GM10847 (cell line): ENCODE measurements around the gene KRTAP12-4.

Experiments
- POLR2A ChIP-seq: IDR thresholded peaks from 2 replicates; pipeline ENCODE4 v1.6.1; 2011; ENCODE audit not compliant: insufficient read length; ENCODE audit errors: extremely low read depth

The KRTAP12-4 gene

DNA sequence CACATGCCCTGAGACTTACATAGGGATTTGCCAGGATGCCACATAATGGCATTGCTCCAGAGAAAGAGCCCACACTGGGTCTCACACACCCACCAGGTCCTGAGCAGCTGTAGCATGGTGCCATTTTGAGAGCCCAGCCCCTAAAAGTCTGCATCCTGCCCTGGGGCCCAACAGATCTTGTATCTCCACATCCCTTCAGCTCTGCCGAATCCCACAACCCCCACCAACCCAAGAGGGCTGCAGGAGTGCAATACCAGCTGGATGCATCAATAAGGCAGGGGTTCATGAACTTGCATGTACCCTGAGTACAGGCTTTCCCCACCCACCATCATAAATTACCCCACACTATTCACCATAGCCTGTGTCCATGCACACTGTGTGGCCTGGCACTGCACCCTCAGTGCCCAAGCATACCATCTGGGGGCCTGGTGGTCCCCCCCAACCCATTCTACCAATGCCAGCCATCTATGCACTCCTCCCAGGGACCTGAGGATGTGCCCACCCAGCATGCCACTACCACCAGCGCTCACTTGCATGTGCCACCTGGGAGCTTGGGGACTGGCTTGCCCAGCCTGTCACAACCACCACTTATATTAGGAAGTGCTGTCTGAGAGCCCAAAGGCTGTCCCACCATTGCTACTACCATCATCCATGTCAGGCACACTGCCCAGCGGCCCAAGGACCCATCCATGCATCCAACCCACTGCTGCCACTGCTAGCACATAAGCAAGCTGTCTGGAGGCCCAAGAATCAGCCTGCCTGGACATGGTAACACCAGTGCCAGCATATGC lies 16.4 kb upstream of the KRTAP12-4 start:
- no peak for TF ChIP-seq POLR2A

DNA sequence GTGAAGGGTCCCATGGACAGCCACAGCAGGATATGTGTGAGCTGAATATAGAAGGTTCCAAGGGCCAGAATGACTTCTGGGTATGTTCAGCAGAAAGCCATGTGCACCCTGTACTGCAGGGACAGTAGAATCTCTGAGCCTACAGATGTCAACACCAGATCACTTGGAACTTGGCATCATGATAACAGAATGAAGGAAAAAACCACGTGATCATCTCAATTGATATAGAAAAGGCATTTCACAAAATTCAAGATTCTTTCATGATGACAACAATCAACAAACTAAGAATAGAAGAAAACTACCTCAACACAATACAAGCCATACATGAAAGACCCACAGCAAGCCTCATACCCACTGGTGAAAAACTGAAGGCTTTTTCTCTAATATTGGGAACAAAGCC lies 13.2 kb upstream of the KRTAP12-4 start:
- no peak for TF ChIP-seq POLR2A

DNA sequence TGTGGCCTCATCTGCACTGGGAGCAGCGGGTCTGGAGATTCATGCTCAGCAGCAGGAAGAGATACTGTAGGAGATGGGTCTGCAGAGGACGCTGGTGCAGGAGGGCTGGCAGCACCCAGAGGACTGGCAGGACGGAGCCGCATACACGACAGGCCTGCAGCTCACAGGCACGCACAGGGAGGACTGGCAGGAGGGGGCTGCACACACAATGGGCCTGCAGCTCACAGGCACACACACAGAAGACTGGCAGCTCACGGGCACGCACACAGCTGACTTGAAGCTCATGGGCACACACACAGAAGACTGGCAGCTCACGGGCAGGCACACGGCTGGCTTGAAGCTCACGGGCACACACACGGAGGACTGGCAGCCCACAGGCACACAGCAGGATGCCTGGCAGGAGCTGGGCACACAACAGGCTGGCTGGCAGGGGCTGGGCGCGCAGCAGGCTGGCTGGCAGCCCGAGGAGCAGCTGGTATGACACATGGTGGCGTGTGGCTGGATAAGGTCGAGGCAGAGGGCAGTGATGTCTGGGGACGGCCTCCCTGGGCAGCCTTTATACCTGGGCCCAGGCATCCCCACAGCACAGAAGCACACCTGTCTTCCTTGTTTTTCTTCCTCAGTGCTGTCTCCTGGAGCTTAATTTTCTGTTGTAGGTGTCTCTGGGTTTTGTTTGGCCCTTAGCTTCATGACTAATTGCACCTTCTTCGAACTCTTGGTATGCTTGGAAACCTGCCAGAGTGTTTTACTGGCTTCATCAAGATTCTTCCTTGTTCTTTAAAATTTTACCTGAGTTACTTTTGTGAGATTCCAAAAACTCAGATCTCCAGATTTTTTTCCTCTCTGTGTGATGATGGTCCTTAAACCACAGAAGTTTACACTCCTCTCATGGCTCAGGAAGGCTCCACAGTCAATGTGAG lies 12.2 kb upstream of the KRTAP12-4 start, which contains the start of gene KRTAP12-2:
Gene KRTAP12-2, minus strand, starts transcription at position 527 of the 920 bp plus-strand sequence. Its CDS starts 41 bp downstream, at position 486.
- no peak for TF ChIP-seq POLR2A

DNA sequence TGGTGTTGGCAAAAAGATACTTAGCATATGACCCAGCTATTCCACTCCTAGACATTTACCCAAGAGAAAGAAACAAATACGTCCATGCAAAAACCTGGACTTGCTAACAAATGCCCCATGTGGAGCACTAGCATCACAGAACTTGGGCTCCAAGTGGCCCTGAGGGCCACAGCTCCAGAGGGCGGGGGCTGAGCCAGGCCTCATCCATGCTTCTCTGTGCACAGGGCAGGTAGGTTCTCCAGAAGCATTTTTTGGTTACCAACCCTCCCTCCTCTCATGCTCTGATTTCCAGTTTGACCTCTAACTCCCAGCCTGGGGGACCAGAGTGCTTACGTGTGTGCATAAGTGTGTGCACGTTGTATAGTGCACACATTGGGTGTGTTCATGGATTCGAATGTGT lies 10.2 kb upstream of the KRTAP12-4 start:
- TF ChIP-seq POLR2A, result no peak

DNA sequence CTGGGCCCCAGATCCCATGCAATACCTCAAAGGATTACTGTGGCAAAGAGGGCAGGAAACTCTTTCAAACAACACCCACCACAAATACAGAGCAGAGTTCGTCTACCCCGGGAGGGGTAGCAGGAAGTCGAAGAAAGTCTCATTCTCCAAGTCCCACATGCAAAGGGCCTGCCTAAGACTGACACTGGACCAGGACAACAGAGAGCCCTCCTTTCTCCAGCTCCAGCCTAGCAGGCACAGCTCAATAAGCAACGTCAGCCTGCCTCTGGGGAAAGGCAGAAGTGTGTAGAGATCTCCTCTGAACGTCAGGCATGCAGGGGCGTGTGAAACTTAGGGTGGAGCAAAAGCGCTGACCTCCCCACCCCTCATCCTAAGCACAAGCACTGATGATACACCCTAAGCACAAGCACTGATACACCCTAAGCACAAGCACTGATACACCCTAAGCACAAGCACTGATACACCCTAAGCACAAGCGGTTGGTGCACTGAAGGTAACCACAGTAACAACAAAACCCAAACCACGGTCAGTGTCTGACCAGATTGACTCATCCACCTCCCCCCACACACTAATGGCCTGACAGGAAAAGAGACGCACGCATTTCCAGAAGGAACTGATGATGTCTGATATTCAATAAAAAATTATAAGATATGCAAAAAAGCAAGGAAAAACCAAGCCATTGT lies 4.6 kb upstream of the KRTAP12-4 start:
- TF ChIP-seq POLR2A, result no peak

DNA sequence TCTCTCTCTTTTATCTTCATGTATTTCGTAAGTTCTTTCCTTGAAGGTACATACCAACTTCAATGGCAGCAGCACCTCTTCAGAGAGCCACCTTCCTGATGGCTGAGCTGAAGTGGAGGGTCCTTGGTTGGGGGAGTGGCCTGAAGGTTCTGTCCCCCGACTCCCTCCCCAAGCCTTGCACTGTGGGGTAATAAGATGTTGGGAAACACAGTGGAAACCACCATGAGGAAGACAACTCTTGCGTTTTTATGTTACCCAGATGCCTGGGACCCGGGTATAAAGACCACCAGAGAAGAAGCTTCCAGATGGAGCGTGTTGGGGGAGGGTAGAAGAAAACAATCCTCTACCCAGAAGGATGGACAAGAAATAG lies 4.1 kb upstream of the KRTAP12-4 start:
- TF ChIP-seq POLR2A, result no peak

DNA sequence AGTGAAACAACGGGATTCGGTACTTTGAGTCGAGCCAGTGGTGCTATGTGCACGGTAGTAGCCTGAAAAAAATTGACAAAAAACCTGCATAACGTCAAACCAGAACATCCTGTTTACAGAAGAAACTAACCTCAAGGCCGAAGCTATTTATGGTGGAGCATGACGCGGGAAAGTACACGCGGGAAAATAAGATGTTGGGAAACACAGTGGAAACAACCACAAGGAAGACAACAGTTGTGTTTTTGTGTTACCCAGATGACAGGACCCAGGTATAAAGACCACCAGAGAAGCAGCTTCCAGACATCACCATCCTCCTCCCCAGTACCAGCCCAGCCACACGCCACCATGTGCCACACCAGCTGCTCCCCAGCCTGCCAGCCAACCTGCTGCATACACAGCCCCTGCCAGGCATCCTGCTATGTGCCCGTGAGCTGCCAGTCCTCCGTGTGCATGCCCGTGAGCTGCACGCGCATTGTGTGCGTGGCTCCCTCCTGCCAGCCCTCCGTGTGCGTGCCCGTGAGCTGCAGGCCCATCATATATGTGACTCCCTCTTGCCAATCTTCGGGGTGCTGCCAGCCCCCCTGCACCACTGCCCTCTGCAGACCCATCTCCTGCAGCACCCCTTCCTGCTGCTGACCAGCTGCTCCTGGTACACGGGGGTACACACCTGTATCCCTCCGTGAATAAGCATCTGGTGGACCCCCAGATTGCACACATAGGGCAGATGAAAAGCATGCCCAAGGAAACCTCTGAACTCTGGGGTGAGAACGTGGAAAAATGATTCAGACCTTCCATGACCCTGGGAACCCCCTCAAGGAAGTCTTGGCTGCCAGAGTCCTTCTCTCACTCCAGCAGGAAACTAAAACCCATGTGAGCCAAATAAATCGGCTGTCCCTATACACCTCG lies 3.4 kb upstream of the KRTAP12-4 start, which contains the start of gene KRTAP12-3:
Gene KRTAP12-3, plus strand, starts transcription at position 298 of the 906 bp plus-strand sequence. Its CDS starts 48 bp downstream, at position 346.
- TF ChIP-seq POLR2A, result no peak

DNA sequence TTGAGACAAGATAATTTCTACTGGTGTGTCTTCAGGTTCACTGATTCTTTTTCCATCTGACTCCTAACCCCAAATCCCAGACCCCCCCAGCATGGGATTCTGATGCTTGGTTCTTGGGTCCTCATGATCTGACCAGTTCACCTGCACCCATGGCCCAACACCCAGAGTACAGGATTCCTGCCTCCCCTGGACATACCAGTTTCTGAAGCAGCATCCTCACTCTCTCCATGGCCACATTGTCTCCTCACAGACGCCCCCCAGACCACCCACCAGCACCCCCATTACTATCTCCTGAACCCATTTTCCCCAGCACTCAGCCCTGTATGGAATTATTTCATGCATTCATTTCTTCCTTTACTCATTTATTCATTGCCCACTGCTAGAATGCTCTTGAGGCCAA lies 2.4 kb upstream of the KRTAP12-4 start:
- no peak for TF ChIP-seq POLR2A

DNA sequence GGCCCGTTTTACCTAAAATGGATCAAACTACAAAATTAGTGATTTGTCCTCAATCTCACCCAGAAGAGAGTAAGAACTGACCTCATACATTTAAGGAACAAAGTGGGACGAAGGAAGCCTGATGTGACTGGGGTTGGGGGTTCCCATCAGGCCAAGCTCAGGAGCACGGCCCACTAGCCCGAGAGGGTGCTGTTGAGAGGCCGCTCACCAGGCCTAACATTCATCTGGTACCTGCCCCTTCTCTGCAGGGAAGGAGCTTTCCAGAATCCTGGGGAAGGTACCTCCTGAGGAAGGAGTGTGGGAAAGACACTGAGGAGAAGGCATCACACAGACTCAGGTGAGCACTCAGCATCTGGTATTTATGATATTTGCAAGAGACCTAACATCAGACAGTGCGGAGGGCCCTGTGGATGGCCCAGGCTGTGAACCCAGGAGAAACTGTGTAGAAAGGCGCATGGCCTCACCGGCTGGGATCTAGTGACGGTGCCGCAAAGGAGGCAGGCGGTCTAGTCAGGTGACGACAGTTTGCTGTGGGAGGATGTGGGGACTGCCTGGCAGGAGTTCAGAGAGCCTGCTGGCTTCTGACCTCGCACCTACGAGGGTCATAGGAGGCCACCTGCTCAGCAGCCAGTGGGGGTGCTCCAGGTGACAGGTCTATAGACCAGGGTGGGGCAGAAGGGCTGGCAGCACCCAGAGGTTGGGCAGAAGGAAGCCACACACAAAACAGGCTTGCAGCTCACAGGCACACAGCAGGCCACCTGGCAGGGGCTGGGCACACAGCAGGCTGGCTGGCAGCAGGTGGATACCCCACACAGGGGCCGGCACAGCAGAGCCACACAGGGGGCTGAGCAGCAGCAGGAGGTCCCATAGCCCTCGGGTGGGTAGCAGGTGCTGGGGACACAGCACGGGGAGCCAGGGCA lies 543 bp downstream of the KRTAP12-4 start:
- TF ChIP-seq POLR2A, result no peak

DNA sequence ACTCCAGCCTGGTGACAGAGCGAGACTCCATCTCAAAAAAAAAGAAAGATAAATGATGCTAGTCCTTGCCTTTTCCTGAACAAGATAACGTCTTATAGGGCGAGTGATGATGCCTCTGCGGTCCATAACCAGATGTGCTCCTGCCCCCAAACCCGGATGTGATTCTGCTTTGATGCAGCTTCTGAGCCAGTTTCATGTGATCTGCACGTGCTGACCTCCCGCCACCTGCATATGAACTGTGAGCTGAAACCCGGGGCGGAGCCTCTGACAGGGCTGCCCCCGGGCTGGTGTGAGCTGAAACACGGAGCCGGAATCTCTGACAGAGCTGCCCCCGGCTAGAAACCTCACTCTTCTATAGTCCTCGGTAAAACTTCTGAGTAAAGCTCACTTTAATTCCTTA lies 1.3 kb downstream of the KRTAP12-4 start:
- no peak for TF ChIP-seq POLR2A

DNA sequence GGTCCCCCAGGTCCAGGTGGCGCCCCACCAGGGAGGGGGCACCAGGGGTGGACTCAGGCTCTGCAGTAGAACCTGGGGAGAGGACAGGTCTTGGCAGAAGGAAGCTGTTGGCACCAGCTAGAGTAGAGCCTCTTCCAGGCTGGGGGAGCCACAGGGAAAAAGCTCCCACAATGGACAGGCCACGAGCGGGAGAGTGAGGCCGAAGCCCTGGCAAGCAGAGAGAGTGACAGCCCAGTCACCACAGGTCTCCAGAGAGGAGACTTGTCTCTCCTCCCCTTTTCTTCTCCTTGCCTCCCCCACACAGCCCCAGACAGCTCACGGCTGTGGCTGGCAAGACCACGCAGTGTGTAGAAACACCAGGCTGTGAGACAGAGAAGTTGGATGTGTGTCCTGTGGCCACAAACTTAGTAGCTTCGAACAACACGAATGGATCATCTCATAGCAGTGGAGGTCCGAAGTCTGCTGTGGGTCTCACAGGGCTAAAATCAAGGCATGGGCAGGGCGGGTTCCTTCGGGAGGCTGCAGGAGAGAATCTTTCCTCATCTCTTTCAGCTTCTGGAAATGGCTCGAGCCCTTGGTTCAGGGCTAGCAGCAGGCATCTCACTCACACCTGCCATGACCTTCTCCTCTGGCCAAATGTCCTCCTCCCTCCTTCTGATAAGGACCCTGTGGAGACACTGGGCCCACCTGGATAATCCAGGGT lies 3.3 kb downstream of the KRTAP12-4 start:
- no peak for TF ChIP-seq POLR2A

DNA sequence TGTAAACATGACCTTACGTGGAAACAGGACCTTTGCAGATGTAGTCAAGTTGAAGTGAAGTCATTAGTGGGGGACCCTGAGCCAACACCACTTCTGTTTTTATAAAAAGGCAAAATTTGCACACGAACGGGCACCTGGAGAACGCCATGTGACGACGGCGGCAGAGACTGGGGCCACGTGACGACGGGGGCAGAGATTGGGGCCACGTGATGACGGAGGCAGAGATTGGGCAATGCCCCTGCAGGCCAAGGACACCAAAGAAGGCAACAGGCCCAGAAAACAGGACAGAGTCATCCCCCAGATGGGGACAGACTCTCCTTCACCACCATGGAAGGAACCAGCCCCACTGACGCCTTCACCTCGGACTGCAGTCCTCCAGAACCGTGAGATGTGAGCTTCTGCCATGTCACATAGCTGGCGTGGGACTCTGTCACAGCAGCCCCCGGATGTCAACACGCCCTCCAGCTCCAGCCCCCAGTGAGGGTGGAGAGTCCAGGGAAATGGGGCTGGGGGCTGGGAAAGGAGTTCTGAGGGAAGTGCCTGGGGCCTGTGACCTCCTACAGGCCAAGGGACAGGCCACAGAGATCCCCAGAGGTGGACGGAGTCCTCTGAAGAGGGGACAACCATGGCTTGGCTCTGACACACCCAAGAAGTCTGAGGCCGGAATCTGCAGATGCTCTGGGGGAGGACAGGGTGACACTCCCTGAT lies 4.0 kb downstream of the KRTAP12-4 start:
- TF ChIP-seq POLR2A, result no peak
